ENCODE results near the gene KSR1. TPM values are rescaled to one million over a fixed set of nuclear protein-coding genes. Genes with fewer than 3 reads are reported as not detected.

The KSR1 gene
- total RNA-seq, 1 donor from 2014 or later, result 59.6 TPM

DNA sequence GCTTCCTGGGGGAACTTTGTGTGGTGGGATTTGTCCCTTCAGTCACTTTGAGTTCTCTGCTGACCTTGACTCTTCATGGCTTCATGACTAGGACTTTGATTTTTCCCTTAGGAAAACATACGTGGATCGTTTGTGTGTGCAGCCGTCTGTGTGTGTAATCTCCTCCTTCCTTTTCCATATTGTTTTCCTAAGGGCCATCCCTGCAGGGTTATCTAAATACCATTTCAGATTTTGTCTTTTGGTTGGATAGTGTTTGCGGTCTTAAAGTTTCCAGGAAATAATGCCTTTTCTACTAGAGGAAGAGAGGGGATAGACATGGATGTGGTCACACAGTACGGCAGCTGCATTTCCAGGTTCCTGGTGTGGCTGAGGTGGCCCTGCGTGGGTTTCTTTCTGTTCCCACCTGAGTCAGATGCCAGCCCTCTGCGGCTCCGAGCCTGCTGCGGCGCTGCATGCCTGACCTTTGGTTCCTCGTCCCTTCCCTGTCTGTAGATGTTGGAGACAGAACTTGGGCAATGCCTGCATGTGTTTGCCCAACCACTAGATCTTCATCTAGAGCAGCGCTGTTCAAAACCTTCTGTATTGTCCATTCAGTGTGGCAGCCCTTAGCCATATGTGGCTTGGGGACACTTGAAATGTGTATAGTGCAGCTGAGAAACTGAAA is 102.7 kb downstream of the KSR1 start:
- DNase-seq (peak; percentile 69), ATAC-seq (peak; percentile 50 to 55)
- peaks cover 6% of the 10 kb centered on the region for H3K36me3 ChIP-seq
- peaks cover 59% of the 10 kb centered on the region for H3K4me1 ChIP-seq
- intact Hi-C loops (cut with DNase I), result no loop called here
- TF ChIP-seq, protein P1, sequence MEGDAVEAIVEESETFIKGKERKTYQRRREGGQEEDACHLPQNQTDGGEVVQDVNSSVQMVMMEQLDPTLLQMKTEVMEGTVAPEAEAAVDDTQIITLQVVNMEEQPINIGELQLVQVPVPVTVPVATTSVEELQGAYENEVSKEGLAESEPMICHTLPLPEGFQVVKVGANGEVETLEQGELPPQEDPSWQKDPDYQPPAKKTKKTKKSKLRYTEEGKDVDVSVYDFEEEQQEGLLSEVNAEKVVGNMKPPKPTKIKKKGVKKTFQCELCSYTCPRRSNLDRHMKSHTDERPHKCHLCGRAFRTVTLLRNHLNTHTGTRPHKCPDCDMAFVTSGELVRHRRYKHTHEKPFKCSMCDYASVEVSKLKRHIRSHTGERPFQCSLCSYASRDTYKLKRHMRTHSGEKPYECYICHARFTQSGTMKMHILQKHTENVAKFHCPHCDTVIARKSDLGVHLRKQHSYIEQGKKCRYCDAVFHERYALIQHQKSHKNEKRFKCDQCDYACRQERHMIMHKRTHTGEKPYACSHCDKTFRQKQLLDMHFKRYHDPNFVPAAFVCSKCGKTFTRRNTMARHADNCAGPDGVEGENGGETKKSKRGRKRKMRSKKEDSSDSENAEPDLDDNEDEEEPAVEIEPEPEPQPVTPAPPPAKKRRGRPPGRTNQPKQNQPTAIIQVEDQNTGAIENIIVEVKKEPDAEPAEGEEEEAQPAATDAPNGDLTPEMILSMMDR (IDR thresholded peaks at IDR 0.05), result no peak
- no peaks in the 10 kb centered on the region for H3K9me3 ChIP-seq
- H3K27me3 ChIP-seq (ENCODE audit: low read depth), result no peaks in the 10 kb centered on the region
- peak overlapping the region; percentile 82 for H3K27ac ChIP-seq
- H3K4me3 ChIP-seq, result no peak overlapping the region

DNA sequence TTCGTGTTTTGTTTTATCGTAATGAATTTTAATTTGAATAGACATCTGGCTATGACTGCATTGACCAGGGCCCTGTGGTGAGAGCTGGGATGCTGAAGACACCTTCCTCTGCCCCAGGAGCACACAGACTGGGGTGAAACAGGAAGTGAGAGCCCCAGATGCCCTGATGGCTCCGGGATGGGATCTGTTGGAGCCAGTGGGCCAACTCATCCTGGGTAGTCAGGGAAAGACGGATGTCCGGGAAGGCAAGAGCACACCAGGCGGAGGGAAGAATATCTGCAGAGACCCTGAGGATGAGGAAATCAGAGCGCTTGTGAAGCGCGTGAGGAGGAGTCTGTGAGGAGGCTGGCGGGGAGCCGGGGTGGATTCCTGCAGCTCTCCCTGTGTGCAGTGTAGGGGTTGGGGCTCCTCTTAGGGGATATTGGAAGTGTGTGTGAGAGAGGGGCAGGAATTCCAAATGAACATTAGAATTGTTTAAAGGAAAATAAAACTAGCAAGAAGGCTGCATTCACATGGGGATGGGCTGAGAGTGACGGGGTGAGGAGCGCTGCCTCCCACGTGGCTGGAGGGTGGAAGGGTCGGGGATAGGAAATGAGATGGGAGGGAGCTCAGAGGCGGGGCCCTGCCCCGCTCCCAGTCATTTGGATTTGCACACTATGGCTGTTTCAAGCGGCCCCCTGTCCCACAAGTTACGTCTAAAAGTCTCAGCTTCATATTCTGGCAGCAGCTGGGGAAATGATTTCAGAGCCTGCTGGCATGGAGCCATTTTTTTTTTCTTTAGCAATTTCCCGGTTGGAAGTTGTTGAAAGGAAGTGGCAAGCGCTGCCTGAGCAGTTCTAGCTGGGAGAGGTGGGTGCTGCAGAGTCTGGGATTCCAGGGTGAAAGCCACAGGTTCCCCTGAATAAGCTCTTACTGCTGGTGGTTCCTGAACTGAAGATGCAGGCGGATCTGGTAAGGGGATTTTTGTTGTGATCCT is 103.5 kb downstream of the KSR1 start:
- peak; percentile 66 for DNase-seq

DNA sequence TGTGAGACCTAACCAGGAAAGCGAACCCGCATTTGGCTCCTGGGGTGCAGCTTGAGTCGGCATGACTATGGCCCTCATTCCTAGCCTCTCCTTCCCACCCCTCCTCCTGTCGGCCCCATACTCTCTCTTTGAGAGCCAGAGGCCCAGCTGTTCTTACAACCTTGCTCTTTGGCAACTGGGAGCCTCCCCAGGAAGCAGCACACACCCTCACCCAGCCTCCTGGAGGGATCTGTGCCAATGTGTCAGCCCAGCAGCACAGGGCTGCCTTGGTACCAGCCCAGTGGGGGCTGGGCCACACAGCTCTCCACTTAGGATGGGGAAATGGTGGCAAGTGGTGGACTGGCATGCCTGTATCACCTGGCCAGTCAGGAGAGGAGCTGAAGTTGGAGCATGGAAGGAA is 104.4 kb downstream of the KSR1 start:
- TF ChIP-seq, protein P1 (IDR thresholded peaks at IDR 0.05), result no peak
- H3K27me3 ChIP-seq (ENCODE audit: low read depth), result no peaks in the 10 kb centered on the region
- DNase-seq, result peak; percentile 57
- intact Hi-C loops (cut with DNase I), result no loop called here
- H3K4me1 ChIP-seq, result peaks cover 59% of the 10 kb centered on the region
- H3K4me3 ChIP-seq, result peak overlapping the region; percentile 39
- no peaks in the 10 kb centered on the region for H3K9me3 ChIP-seq
- peak overlapping the region; percentile 82 for H3K27ac ChIP-seq
- peak; percentile 63 for ATAC-seq
- H3K36me3 ChIP-seq, result peaks cover 6% of the 10 kb centered on the region

More for the DNA sequence above, 103.5 kb downstream of the KSR1 start:
- peak overlapping the region; percentile 82 for H3K27ac ChIP-seq
- peak overlapping the region; percentile 39 for H3K4me3 ChIP-seq
- ATAC-seq, result peak; percentile 79 to 84
- H3K9me3 ChIP-seq, result no peaks in the 10 kb centered on the region
- H3K4me1 ChIP-seq, result peaks cover 51% of the 10 kb centered on the region
- no peaks in the 10 kb centered on the region for H3K27me3 ChIP-seq (ENCODE audit: low read depth)
- TF ChIP-seq, protein P1 (IDR thresholded peaks at IDR 0.05), result peak; percentile 23
- H3K36me3 ChIP-seq, result peaks cover 6% of the 10 kb centered on the region
- intact Hi-C loops (cut with DNase I), result no loop called here

DNA sequence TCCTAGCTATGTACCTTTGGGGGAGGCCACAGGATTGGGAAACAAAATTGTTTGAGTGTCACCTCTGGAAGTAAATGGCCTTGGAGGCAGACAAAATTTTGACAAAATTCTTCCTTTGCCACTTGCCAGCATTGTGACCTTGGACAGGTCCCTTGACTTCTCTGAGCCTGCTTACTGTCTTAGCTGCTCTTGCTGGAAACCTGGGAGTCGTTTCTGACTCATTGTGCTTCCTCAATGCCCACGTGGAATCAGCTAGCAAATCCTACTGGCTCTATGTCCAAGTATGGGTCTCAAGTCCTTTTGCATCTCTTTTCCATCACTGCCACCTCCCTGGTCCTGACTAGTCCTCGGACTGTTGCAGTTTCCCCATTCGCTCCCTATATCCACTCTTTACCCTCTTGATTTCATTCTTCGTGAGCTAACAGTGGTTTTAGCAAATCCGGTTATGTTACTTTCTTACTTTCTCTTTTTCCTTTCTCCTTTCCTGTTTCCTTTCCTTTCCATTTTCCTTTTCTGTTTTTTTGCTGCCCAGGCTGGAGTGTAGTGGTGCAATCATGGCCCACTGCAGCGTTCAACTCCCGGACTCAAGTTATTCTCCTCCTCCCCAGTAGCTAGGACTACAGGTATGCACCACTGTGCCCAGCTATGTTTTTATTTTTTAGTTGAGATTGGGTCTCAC is 106.7 kb downstream of the KSR1 start:
- TF ChIP-seq, protein P1 (IDR thresholded peaks at IDR 0.05), result no peak
- no peak for ATAC-seq
- Histone ChIP-seq H3K9me3 (no peaks in the 10 kb centered on the region), H3K4me3 (no peak overlapping the region), H3K27ac (peak overlapping the region; percentile 39), H3K36me3 (peaks cover 7% of the 10 kb centered on the region), H3K27me3 (ENCODE audit: low read depth) (no peaks in the 10 kb centered on the region), H3K4me1 (peaks cover 71% of the 10 kb centered on the region)
- intact Hi-C loops (cut with DNase I), result no loop called here
- DNase-seq, result no peak

DNA sequence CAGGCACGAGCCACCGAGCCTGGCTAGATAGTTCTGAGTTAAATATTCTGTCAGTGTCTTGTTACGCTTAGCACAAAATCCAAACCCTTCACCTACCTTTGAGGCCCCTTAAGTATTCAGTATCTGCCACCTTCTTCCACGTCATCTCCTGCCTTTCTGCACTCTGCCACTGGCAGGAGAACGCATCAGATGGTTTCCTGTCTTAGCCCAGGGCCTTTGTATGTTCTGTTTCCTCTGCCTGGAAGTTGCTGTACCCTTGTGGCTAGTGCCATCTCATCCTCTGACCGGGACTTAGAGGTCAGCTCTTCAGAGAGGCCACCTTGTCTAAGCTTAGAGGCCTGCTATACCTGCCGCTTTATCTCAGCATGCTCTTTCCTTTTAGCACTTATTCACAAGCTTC is 107.3 kb downstream of the KSR1 start:
- peak overlapping the region; percentile 39 for H3K27ac ChIP-seq
- intact Hi-C loops (cut with DNase I), result no loop called here
- DNase-seq (no peak), ATAC-seq (no peak)
- no peaks in the 10 kb centered on the region for H3K9me3 ChIP-seq
- H3K36me3 ChIP-seq, result peaks cover 3% of the 10 kb centered on the region
- TF ChIP-seq, protein P1 (IDR thresholded peaks at IDR 0.05), result no peak
- peaks cover 71% of the 10 kb centered on the region for H3K4me1 ChIP-seq
- H3K4me3 ChIP-seq, result no peak overlapping the region
- H3K27me3 ChIP-seq (ENCODE audit: low read depth), result no peaks in the 10 kb centered on the region
